Measurements from ENCODE around the gene NAV1.

Gene NAV1

GRCh38 chr1:201506557-201507359 lies 32.2 kb upstream of the NAV1 start, which contains the start of gene CSRP1:
CSRP1 (minus strand) TSS chr1:201507123; CDS start chr1:201496303, 10,820 bp downstream.
- Histone ChIP-seq H3K27me3 (ENCODE audit: insufficient read depth, poor library complexity, severe bottlenecking) (no peaks in the 10 kb centered on the region), H3K27ac (replicated peaks) (peak within 1 kb of the TSS; percentile 68), H3K4me3 (replicated peaks; ENCODE audit: insufficient read depth, low read length) (peak within 1 kb of the TSS; percentile 78)
- peak; percentile 72 to 83 for DNase-seq (ENCODE audit: low read depth in 1 of 2, low spot score in 1 of 2)
- TF ChIP-seq GABPA (IDR thresholded peaks at IDR 0.05; ENCODE audit: low read depth) (peak; percentile 50; the same call in 1 of the 2 replicates), POLR2AphosphoS5 (IDR thresholded peaks at IDR 0.05; ENCODE audit: low read depth) (peak; percentile 76), SPI1 (IDR thresholded peaks at IDR 0.05; ENCODE audit: borderline replicate concordance, low read depth) (no peak), CTCF (IDR thresholded peaks at IDR 0.05; ENCODE audit: insufficient read depth, low read length) (no peak), REST (IDR thresholded peaks at IDR 0.05; ENCODE audit: insufficient replicate concordance, low read depth) (no peak)

GRCh38 chr1:201507360-201507675 lies 31.6 kb upstream of the NAV1 start:
- Histone ChIP-seq H3K27ac (replicated peaks) (peak overlapping the region; percentile 68), H3K4me3 (replicated peaks; ENCODE audit: insufficient read depth, low read length) (peak overlapping the region; percentile 78), H3K27me3 (ENCODE audit: insufficient read depth, poor library complexity, severe bottlenecking) (no peaks in the 10 kb centered on the region)
- TF ChIP-seq SPI1 (IDR thresholded peaks at IDR 0.05; ENCODE audit: borderline replicate concordance, low read depth) = no peak
- no peak for TF ChIP-seq CTCF (IDR thresholded peaks at IDR 0.05; ENCODE audit: insufficient read depth, low read length)
- no peak for TF ChIP-seq GABPA (IDR thresholded peaks at IDR 0.05; ENCODE audit: low read depth)
- no peak for TF ChIP-seq REST (IDR thresholded peaks at IDR 0.05; ENCODE audit: insufficient replicate concordance, low read depth)
- no peak for TF ChIP-seq POLR2AphosphoS5 (IDR thresholded peaks at IDR 0.05; ENCODE audit: low read depth)
- DNase-seq (ENCODE audit: low read depth in 1 of 2, low spot score in 1 of 2) = no peak

- no peak for DNase-seq (ENCODE audit: low read depth in 1 of 2, low spot score in 1 of 2)
These were observed 30.1 kb upstream of the NAV1 start for GRCh38 chr1:201508809-201509208.

More at GRCh38 chr1:201508809-201509208, 30.1 kb upstream of the NAV1 start:
- no peaks in the 10 kb centered on the region for H3K27me3 ChIP-seq (ENCODE audit: insufficient read depth, poor library complexity, severe bottlenecking)
- no peak overlapping the region for H3K27ac ChIP-seq (replicated peaks)
- H3K4me3 ChIP-seq (replicated peaks; ENCODE audit: insufficient read depth, low read length) = no peak overlapping the region
- TF ChIP-seq SPI1 (IDR thresholded peaks at IDR 0.05; ENCODE audit: borderline replicate concordance, low read depth) (no peak), POLR2AphosphoS5 (IDR thresholded peaks at IDR 0.05; ENCODE audit: low read depth) (no peak), REST (IDR thresholded peaks at IDR 0.05; ENCODE audit: insufficient replicate concordance, low read depth) (no peak), CTCF (IDR thresholded peaks at IDR 0.05; ENCODE audit: insufficient read depth, low read length) (no peak), GABPA (IDR thresholded peaks at IDR 0.05; ENCODE audit: low read depth) (no peak)

All from HL-60 (cell line).